Measurements from ENCODE around the gene ADGRG3. TPM values are rescaled to one million over a fixed set of nuclear protein-coding genes. Genes with fewer than 3 reads are reported as not detected.

Gene ADGRG3
- total and polyA plus RNA-seq, 2 of the 8 experiments (the other 6 are each of a cell fraction or from before 2014, with no cell fraction given), result 0.28 to 0.98 TPM

DNA sequence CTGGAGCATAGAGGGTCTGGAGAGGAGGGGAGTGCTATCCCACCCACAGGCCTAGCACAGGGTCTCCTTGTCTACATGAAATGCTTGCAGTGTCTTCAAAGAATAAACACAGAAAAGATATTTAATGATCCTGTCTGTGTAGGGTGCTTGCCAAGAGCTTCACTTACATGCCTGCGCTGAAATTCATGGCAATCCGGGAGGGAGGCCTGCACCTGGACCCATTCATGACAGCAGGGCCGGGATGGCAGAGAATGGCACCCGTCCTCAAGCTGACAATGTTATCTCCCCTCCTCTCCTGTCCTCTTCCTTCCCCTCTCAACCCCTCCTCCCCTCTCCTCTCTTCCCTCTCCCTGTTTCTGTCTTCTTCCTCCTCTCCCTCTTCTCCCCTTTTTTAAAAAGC is 2.1 kb downstream of the ADGRG3 start:
- Histone ChIP-seq H2BK12ac (ENCODE audit: low read depth, low read length) (no peak overlapping the region), H2AFZ (ENCODE audit: low read length) (no peak overlapping the region), H3K18ac (ENCODE audit: extremely low read depth, low read length) (no peak overlapping the region), H2BK20ac (ENCODE audit: low read length) (no peak overlapping the region), H3K9me3 (ENCODE audit: insufficient read depth in 2 of 2, low read depth in 1 of 2, low read length in 1 of 2) (no peaks in the 10 kb centered on the region), H4K8ac (ENCODE audit: extremely low read depth, insufficient read depth, low read length) (no peak overlapping the region; the same call in 1 of the 2 replicates), H3K79me2 (ENCODE audit: control insufficient read depth in 1 of 2, insufficient read depth in 2 of 2, low read length in 2 of 2) (no peaks in the 10 kb centered on the region), H3K4ac (replicated peaks; ENCODE audit: insufficient read length, low read depth, low read length) (no peak overlapping the region), H4K20me1 (replicated peaks in 1 of 2; ENCODE audit: control insufficient read depth in 1 of 2, insufficient read depth in 2 of 2, low read length in 2 of 2) (no peaks in the 10 kb centered on the region), H3K23me2 (ENCODE audit: low read depth, low read length) (no peaks in the 10 kb centered on the region), H3K36me3 (ENCODE audit: control insufficient read depth in 2 of 4, insufficient read depth in 4 of 4, low read length in 3 of 4) (no peaks in the 10 kb centered on the region), H2BK120ac (replicated peaks; ENCODE audit: low read depth, low read length) (no peak overlapping the region), H4K91ac (replicated peaks; ENCODE audit: insufficient read length, low read length) (no peak overlapping the region), H3K23ac (ENCODE audit: insufficient read length) (no peak overlapping the region), H4K5ac (ENCODE audit: insufficient read length, low read depth, low read length) (no peak overlapping the region), H3K4me3 (ENCODE audit: extremely low read depth in 1 of 4, insufficient read depth in 2 of 4, low read depth in 3 of 4, low read length in 4 of 4) (no peak overlapping the region), H3K14ac (ENCODE audit: insufficient read length) (no peak overlapping the region), H2BK15ac (ENCODE audit: low read length) (no peak overlapping the region), H3K56ac (replicated peaks; ENCODE audit: insufficient read length, low read depth, low read length) (no peak overlapping the region), H2AK5ac (ENCODE audit: low read depth, low read length) (no peak overlapping the region), H3K79me1 (ENCODE audit: low read depth, low read length) (no peaks in the 10 kb centered on the region), H3K27me3 (replicated peaks in 1 of 4; ENCODE audit: control insufficient read depth in 3 of 4, extremely low read depth in 1 of 4, insufficient read depth in 3 of 4, low read length in 3 of 4) (no peaks in the 10 kb centered on the region), H3K4me2 (ENCODE audit: insufficient read depth in 1 of 2, low read depth in 2 of 2, low read length in 2 of 2) (no peak overlapping the region), H2BK5ac (ENCODE audit: low read depth, low read length) (no peak overlapping the region), H3K27ac (ENCODE audit: low read depth, low read length) (no peak overlapping the region), H3K9ac (replicated peaks in 1 of 4; ENCODE audit: extremely low read depth in 1 of 4, low read depth in 3 of 4, low read length in 3 of 4) (no peak overlapping the region), H3K4me1 (replicated peaks in 1 of 4; ENCODE audit: control insufficient read depth in 3 of 4, insufficient read depth in 4 of 4, low read length in 3 of 4) (peaks cover 0 to 4% (median 0%) of the 10 kb centered on the region in 4 experiments; a peak in 3 of 7 replicates)
- 77% methylated on average over 3 of the region's 4 CpGs; no CpG with 5 or more reads in 1 of the 2 experiments for WGBS, 2 experiments (ENCODE audit: extremely low coverage in 1 of 2, insufficient coverage in 1 of 2, insufficient read length in 1 of 2, insufficient replicate concordance in 2 of 2, low coverage in 1 of 2, low lambda C conversion rate in 2 of 2, missing lambda C conversion rate in 1 of 2)
- POLR2A ChIA-PET (ENCODE audit: partially characterized antibody), result no interaction called here
- CTCF ChIA-PET (ENCODE audit: partially characterized antibody), result interaction anchor here (1.0 to 6.7 kb wide), 3 partner anchors 15 to 94 kb away, joined by 3 to 34 read pairs (median 3); no protein-coding TSS in a partner anchor
- FAIRE-seq, result no peak
- DNase-seq (ENCODE audit: low read depth in 1 of 2, low spot score in 2 of 2), result no peak
- TF ChIP-seq SIX5 (IDR thresholded peaks at IDR 0.05; ENCODE audit: low read depth, low read length), result no peak
- no peak for TF ChIP-seq CHD1 (IDR thresholded peaks at IDR 0.05; ENCODE audit: low read depth, low read length)
- no peak for TF ChIP-seq EP300 (IDR thresholded peaks at IDR 0.05; ENCODE audit: borderline replicate concordance in 1 of 2, low read depth in 2 of 2, low read length in 2 of 2)
- TF ChIP-seq RXRA (IDR thresholded peaks at IDR 0.05; ENCODE audit: insufficient read depth, low read depth, low read length), result no peak
- TF ChIP-seq TEAD4 (IDR thresholded peaks at IDR 0.05; ENCODE audit: low read depth, low read length), result no peak
- TF ChIP-seq CTBP2 (IDR thresholded peaks at IDR 0.05; ENCODE audit: borderline replicate concordance, insufficient read depth, insufficient read length, low read length), result no peak
- no peak for TF ChIP-seq NANOG (IDR thresholded peaks at IDR 0.05; ENCODE audit: insufficient read depth, low read depth, low read length, poor library complexity, severe bottlenecking)
- TF ChIP-seq, protein P1, sequence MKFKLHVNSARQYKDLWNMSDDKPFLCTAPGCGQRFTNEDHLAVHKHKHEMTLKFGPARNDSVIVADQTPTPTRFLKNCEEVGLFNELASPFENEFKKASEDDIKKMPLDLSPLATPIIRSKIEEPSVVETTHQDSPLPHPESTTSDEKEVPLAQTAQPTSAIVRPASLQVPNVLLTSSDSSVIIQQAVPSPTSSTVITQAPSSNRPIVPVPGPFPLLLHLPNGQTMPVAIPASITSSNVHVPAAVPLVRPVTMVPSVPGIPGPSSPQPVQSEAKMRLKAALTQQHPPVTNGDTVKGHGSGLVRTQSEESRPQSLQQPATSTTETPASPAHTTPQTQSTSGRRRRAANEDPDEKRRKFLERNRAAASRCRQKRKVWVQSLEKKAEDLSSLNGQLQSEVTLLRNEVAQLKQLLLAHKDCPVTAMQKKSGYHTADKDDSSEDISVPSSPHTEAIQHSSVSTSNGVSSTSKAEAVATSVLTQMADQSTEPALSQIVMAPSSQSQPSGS (IDR thresholded peaks at IDR 0.05; ENCODE audit: low read length), result no peak
- no peak for TF ChIP-seq TAF1 (IDR thresholded peaks at IDR 0.05; ENCODE audit: low read depth, low read length)
- no peak for TF ChIP-seq BRCA1 (IDR thresholded peaks at IDR 0.05; ENCODE audit: low read depth, low read length)
- TF ChIP-seq RNF2 (IDR thresholded peaks at IDR 0.05; ENCODE audit: borderline replicate concordance, low read depth, low read length, missing control alignments, poor library complexity, severe bottlenecking), result no peak
- TF ChIP-seq KDM5A (IDR thresholded peaks at IDR 0.05; ENCODE audit: low read length), result no peak
